GM12878 (cell line): ENCODE measurements around the gene DISC1. TPM values are rescaled to one million over a fixed set of nuclear protein-coding genes. Genes with fewer than 3 reads are reported as not detected.

ENCODE experiments used
- ATAC-seq: fragments of 200-7000 bp; cut with Tn5 transposase; 3 replicates; pipeline ENCODE4 v1.9.1; 2020; ENCODE audit warnings: mild to moderate bottlenecking, moderate library complexity
- BruUV-seq: library from RNA; stranded (reverse); fragments of 400-500 nt; replicated peaks from 2 replicates; lab custom pipeline; 2021; lab: Mats Ljungman, UMichigan
- CTCF ChIA-PET: fragments of 300-600 bp; sonication (Branson Sonifier 250); formaldehyde crosslinking; extraction: SDS; loops from one replicate; lab custom pipeline; 2021; ENCODE audit warnings: inconsistent platforms; lab: Yijun Ruan, JAX
- POLR2A ChIA-PET: fragments of 350-600 bp; formaldehyde crosslinking; extraction: SDS; loops from one replicate; lab custom pipeline; 2021; ENCODE audit warnings: inconsistent platforms; lab: Charles Lee
- RAD21 ChIA-PET: fragments of 300-600 bp; sonication (Branson Sonifier 250); formaldehyde crosslinking; loops from one replicate; lab custom pipeline; 2023; ENCODE audit warnings: antibody characterized with exemption; ENCODE audit not compliant: unreplicated experiment; lab: Charles Lee
- SMC1A ChIA-PET: fragments of 300-600 bp; sonication (Branson Sonifier 250); formaldehyde crosslinking; loops from one replicate; lab custom pipeline; 2023; ENCODE audit not compliant: unreplicated experiment, uncharacterized antibody; lab: Charles Lee
- DNase-seq: peaks from one replicate; pipeline ENCODE4 v3.0.0-alpha.2; 2011; ENCODE audit warnings: low read depth, low spot score
- FAIRE-seq: peaks from 3 replicates; lab custom pipeline; 2011; peaks lifted over from hg19 to GRCh38; lab: Jason Lieb, UNC
- H2AFZ ChIP-seq: 2 replicates; pipeline ENCODE4 v1.6.0; 2011; ENCODE audit warnings: low read depth, low read length, control low read depth; ENCODE audit not compliant: control insufficient read depth
- H3K27ac ChIP-seq: 2 replicates; pipeline ENCODE4 v1.5.1; 2011; ENCODE audit warnings: control low read depth; ENCODE audit not compliant: control insufficient read depth, insufficient read depth
- H3K27me3 ChIP-seq, 2 experiments: replicated peaks in 1 of 2; 2 replicates each; pipeline versions ENCODE4 v1.6.0 to v1.6.1; 2011; ENCODE audit warnings: low read length in 1 of 2; ENCODE audit not compliant: control insufficient read depth in 2 of 2, insufficient read depth in 2 of 2
- H3K36me3 ChIP-seq, 2 experiments: 2 replicates each; pipeline ENCODE4 v1.5.1; 2011; ENCODE audit warnings: low read length in 1 of 2; ENCODE audit not compliant: control insufficient read depth in 2 of 2, insufficient read depth in 2 of 2
- H3K4me1 ChIP-seq: 2 replicates; pipeline ENCODE4 v1.6.1; 2011; ENCODE audit warnings: mild to moderate bottlenecking, low read length, moderate library complexity, mixed read lengths; ENCODE audit not compliant: control insufficient read depth, insufficient read depth
- H3K4me2 ChIP-seq: 2 replicates; pipeline ENCODE4 v1.6.0; 2011; ENCODE audit warnings: control low read depth; ENCODE audit not compliant: control insufficient read depth, insufficient read depth
- H3K4me3 ChIP-seq: fragments of 200-600 bp; sonication (generic); 2 replicates; pipeline ENCODE4 v1.5.1; 2016
- H3K79me2 ChIP-seq: 2 replicates; pipeline ENCODE4 v1.6.0; 2011; ENCODE audit warnings: low read length; ENCODE audit not compliant: control insufficient read depth, insufficient read depth
- H3K9ac ChIP-seq: 2 replicates; pipeline ENCODE4 v1.8.0; 2011; ENCODE audit warnings: low read length, control low read depth, mixed read lengths; ENCODE audit not compliant: control insufficient read depth, insufficient read depth
- H3K9me3 ChIP-seq: replicated peaks from 3 replicates; pipeline ENCODE4 v1.5.1; 2011; ENCODE audit warnings: mild to moderate bottlenecking, low read length; ENCODE audit not compliant: control insufficient read depth, insufficient read depth
- H4K20me1 ChIP-seq: 2 replicates; pipeline ENCODE4 v1.6.0; 2011; ENCODE audit not compliant: control insufficient read depth, insufficient read depth
- ASH2L ChIP-seq: fragments of 300-600, 200-600 bp; sonication (generic); IDR thresholded peaks from 2 replicates; pipeline ENCODE4 v1.6.1; 2017; ENCODE audit warnings: low read depth, mild to moderate bottlenecking, borderline replicate concordance
- BACH1 ChIP-seq: fragments of 450-650 bp; IDR thresholded peaks from 2 replicates; pipeline ENCODE4 v1.6.1; 2017; ENCODE audit warnings: mild to moderate bottlenecking, borderline replicate concordance
- BCLAF1 ChIP-seq: fragments of 450-650 bp; IDR thresholded peaks from 2 replicates; pipeline ENCODE4 v1.6.1; 2017; ENCODE audit warnings: antibody characterized with exemption, mild to moderate bottlenecking, moderate library complexity
- BMI1 ChIP-seq: fragments of 450-650 bp; IDR thresholded peaks from 2 replicates; pipeline ENCODE4 v1.6.1; 2016; ENCODE audit warnings: mild to moderate bottlenecking, moderate library complexity, borderline replicate concordance
- E2F8 ChIP-seq: fragments of 450-650 bp; IDR thresholded peaks from 2 replicates; pipeline ENCODE4 v1.6.1; 2018; ENCODE audit warnings: mild to moderate bottlenecking, low read depth, moderate library complexity; ENCODE audit not compliant: partially characterized antibody
- FOS ChIP-seq: IDR thresholded peaks from 3 replicates; pipeline ENCODE4 v1.6.1; 2011; ENCODE audit warnings: borderline replicate concordance; ENCODE audit not compliant: insufficient read length; ENCODE audit errors: extremely low read depth
- HDAC2 ChIP-seq: fragments of 200-600 bp; sonication (generic); IDR thresholded peaks from 2 replicates; pipeline ENCODE4 v1.6.1; 2017
- NFXL1 ChIP-seq: fragments of 450-650 bp; IDR thresholded peaks from 2 replicates; pipeline ENCODE4 v1.6.1; 2017; ENCODE audit warnings: antibody characterized with exemption, mild to moderate bottlenecking, borderline replicate concordance
- PML ChIP-seq: IDR thresholded peaks from 2 replicates; pipeline ENCODE4 v1.6.1; 2012; ENCODE audit warnings: low read length, inconsistent platforms
- RAD21 ChIP-seq: IDR thresholded peaks from 2 replicates; pipeline ENCODE4 v1.6.1; 2011; ENCODE audit warnings: mild to moderate bottlenecking, low read depth, low read length, moderate library complexity; ENCODE audit not compliant: insufficient read depth
- REST ChIP-seq: IDR thresholded peaks from 2 replicates; pipeline ENCODE4 v1.6.1; 2012; ENCODE audit warnings: mild to moderate bottlenecking, low read depth, low read length
- SMAD1 ChIP-seq: fragments of 450-650 bp; IDR thresholded peaks from 2 replicates; pipeline ENCODE4 v1.6.1; 2018; ENCODE audit warnings: mild to moderate bottlenecking, low read depth; ENCODE audit not compliant: partially characterized antibody
- SMAD5 ChIP-seq: IDR thresholded peaks from 2 replicates; pipeline ENCODE4 v1.6.1; 2016; ENCODE audit warnings: antibody characterized with exemption, low read depth
- SMC3 ChIP-seq: IDR thresholded peaks from 2 replicates; pipeline ENCODE4 v1.6.1; 2011; ENCODE audit warnings: low read length, improper control_type of control experiment, borderline replicate concordance
- SPI1 ChIP-seq: IDR thresholded peaks from 2 replicates; pipeline ENCODE4 v1.6.1; 2011; ENCODE audit warnings: low read depth, mild to moderate bottlenecking, low read length, moderate library complexity, borderline replicate concordance; ENCODE audit not compliant: insufficient read depth
- SREBF2 ChIP-seq: IDR thresholded peaks from 2 replicates; pipeline ENCODE4 v1.6.1; 2012; ENCODE audit warnings: mild to moderate bottlenecking, low read length
- YY1 ChIP-seq: IDR thresholded peaks from 2 replicates; pipeline ENCODE4 v1.6.1; 2011; ENCODE audit warnings: low read depth, mild to moderate bottlenecking, low read length
- ZNF217 ChIP-seq: fragments of 450-650 bp; IDR thresholded peaks from 2 replicates; pipeline ENCODE4 v1.6.1; 2017; ENCODE audit warnings: antibody characterized with exemption, mild to moderate bottlenecking
- WGBS: methylation state at CpG from one replicate; pipeline ENCODE4 v1.1.6; 2016; ENCODE audit warnings: low lambda C conversion rate; ENCODE audit not compliant: insufficient replicate concordance, insufficient coverage; ENCODE audit errors: missing lambda C conversion rate; 5-methylcytosine and 5-hydroxymethylcytosine counted together
- in situ Hi-C: fragments of 300-500 bp; cut with MboI; formaldehyde crosslinking; loops from 9 replicates; pipeline ENCODE4 v1.14.3; 2018; ENCODE audit warnings: mixed read lengths
- intact Hi-C: fragments of 100-400 bp; cut with micrococcal nuclease; formaldehyde crosslinking; loops from one replicate; pipeline ENCODE4 v1.14.2; 2022; ENCODE audit not compliant: unreplicated experiment
- polyA plus RNA-seq, 11 experiments: library from polyadenylated mRNA; depleted of rRNA in 4 of 11; unstranded in 6 of 11; stranded (reverse) in 5 of 11; fragments of >200 nt; fragmentation: Nextera tagmentation in 4 of 11; fragmentation: Illumina TruSeq in 1 of 11; extraction: Ambion mirVana in 4 of 11; extraction: Trizol in 1 of 11; gene quantifications; 1 replicate in 1 of 11; 2 replicates in 10 of 11; pipeline versions ENCODE4 v1.2.1 to v1.2.3, GENCODE V29; 2011 to 2016; ENCODE audit warnings: inconsistent platforms in 2 of 11, missing spikeins in 2 of 11, low read depth in 1 of 11
- total RNA-seq, 4 experiments: library from RNA; depleted of rRNA in 3 of 4; stranded (reverse); fragments of >200 nt in 3 of 4; fragmentation: Illumina TruSeq in 1 of 4; extraction: Trizol in 1 of 4; gene quantifications; 2 replicates each; pipeline versions ENCODE4 v1.2.1 to v1.2.3, GENCODE V29; 2013 to 2021

Gene DISC1
- total and polyA plus RNA-seq, 10 of the 15 experiments (the other 5 are each of a cell fraction or from before 2014, with no cell fraction given): 0.05 to 0.72 (median 0.19) TPM; not detected in 1

GRCh38 chr1:231899046-231899445 lies 272.5 kb downstream of the DISC1 start:
- ChIA-PET CTCF (no interaction called here), RAD21 (no interaction called here), POLR2A (no interaction called here), SMC1A (no interaction called here)
- no peak overlapping the region for H3K4me3 ChIP-seq
- H3K36me3 ChIP-seq: no peaks in the 10 kb centered on the region
- in situ Hi-C loops (no loop called here), intact Hi-C loops (no loop called here)
- no peak overlapping the region for H3K9ac ChIP-seq
- H4K20me1 ChIP-seq: no peaks in the 10 kb centered on the region
- no peaks in the 10 kb centered on the region for H3K9me3 ChIP-seq
- H3K79me2 ChIP-seq: no peaks in the 10 kb centered on the region
- peaks cover 0 to 4% of the 10 kb centered on the region in 2 experiments; a peak in 1 of 4 replicates for H3K27me3 ChIP-seq
- H3K4me1 ChIP-seq: no peaks in the 10 kb centered on the region
- 83% methylated on average over 2 of the region's 2 CpGs for WGBS
- no TSS peak for BruUV-seq
- DNase-seq: no peak
- no peak overlapping the region for H2AFZ ChIP-seq
- no peak for FAIRE-seq
- no peak overlapping the region for H3K4me2 ChIP-seq
- H3K27ac ChIP-seq: no peak overlapping the region
- no peak for ATAC-seq
- TF ChIP-seq REST (no peak), NFXL1 (no peak), FOS (no peak), SREBF2 (no peak), SPI1 (no peak), BACH1 (no peak), YY1 (no peak), PML (no peak), BMI1 (no peak), SMAD1 (no peak), RAD21 (no peak), ZNF217 (no peak), HDAC2 (no peak), SMC3 (no peak), E2F8 (no peak), ASH2L (no peak), SMAD5 (no peak), BCLAF1 (no peak)
